GM18526 (cell line): ENCODE data around the gene ZNF770.

Experiments used
- POLR2A ChIP-seq: IDR thresholded peaks from 3 replicates; pipeline ENCODE4 v1.6.1; 2011; ENCODE audit not compliant: insufficient read length; ENCODE audit errors: extremely low read depth

The ZNF770 gene, protein sequence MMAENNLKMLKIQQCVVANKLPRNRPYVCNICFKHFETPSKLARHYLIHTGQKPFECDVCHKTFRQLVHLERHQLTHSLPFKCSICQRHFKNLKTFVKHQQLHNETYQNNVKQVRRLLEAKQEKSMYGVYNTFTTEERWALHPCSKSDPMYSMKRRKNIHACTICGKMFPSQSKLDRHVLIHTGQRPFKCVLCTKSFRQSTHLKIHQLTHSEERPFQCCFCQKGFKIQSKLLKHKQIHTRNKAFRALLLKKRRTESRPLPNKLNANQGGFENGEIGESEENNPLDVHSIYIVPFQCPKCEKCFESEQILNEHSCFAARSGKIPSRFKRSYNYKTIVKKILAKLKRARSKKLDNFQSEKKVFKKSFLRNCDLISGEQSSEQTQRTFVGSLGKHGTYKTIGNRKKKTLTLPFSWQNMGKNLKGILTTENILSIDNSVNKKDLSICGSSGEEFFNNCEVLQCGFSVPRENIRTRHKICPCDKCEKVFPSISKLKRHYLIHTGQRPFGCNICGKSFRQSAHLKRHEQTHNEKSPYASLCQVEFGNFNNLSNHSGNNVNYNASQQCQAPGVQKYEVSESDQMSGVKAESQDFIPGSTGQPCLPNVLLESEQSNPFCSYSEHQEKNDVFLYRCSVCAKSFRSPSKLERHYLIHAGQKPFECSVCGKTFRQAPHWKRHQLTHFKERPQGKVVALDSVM

DNA sequence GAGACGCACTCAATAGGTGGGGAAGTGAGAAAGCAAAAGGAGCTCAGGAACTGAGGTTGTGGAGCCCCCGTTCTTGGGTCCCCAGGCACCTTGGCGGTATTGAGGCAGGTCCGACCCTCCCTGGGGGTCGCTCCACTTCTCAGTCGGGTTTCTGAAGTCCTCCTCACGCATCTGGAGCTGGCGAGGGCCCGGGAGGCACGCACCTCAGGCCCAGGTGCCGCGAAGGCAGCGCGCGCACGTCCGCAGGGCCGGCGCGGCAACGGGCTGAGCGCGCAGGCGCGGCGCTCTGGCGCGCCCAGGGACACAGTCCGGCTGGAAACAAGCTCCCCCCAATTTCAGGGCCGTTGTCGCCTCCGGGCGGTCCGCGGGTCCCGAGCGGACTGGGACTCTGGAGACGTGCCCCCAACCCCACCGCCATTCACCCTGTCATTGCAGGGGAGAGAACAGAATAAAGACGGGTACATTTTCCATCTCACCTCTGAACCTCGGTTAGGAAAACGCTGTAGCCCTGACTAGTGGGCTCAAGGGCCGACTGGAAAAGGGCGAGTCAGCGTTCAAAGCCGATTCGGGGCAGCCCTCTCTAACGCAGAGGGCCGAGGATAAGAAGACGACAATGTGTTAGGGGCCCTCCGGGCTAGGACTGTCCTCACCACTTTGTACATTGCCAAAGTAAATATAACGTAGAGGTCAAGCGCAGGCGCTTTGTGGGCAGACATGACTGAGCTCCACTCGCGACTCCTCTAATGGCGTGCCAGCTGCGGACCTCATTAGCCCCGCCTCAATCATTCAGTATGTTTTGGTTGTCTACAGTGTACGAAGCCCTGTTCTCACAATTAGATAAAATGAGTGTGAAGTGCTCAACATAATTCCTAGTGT is at the start of gene ZNF770:
Gene ZNF770, minus strand, starts transcription at position 261 of the 876 bp plus-strand sequence. CDS start 4,853 bp downstream, outside the sequence.
- peak; percentile 97 for TF ChIP-seq POLR2A

DNA sequence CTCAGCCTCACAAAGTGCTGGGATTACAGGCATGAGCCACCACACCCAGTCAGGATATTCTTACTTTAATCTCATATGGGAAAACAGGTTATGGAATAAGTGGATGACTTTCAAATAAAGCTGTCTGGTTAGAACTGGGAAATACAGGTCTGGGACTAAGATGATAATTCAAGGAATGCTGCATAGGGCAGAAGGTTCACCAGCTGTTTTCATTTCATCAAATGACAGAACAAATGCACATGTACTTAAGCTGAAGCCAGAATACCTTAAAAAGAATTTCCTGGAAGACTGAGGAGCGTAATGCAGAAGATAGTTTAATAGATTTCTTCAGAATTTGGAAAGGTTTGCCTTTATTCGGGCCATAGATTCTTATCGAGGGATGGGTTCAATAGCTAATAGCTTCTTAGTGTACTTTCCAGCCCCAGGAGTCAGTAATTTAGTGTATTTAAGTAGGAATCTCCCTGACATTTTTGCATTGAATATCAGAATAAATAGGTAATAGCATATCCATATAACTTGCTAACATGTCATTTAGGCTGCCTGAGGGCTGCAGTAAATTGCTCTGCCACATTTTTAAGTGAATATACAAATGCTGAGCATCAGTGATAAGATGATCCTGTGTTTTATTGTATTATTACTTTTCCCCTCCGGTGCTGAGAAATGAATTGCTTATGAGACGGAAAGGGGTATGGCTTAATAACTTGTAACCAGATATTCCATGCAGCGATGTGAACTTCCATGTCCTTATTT is 40.3 kb upstream of the ZNF770 start:
- TF ChIP-seq POLR2A: no peak

DNA sequence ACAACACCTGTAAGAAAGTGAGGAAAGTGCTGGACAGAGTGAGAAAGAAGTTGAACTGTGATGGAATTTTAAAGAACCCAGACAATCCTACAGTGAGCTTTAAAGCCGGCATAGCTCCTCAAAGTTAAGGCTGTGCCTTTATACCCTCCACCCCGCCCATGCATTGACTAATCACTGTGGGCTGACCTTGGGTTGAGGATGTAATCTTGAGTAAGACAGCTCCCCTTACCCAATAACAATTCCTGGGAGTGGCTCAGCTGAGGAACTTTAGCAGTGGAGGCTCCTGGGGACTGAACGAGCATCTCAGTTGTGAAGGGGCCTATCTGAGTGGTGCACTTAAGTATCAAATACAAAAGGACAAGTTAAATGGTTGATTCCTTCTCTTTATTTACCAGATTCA is 35.7 kb upstream of the ZNF770 start:
- no peak for TF ChIP-seq POLR2A

DNA sequence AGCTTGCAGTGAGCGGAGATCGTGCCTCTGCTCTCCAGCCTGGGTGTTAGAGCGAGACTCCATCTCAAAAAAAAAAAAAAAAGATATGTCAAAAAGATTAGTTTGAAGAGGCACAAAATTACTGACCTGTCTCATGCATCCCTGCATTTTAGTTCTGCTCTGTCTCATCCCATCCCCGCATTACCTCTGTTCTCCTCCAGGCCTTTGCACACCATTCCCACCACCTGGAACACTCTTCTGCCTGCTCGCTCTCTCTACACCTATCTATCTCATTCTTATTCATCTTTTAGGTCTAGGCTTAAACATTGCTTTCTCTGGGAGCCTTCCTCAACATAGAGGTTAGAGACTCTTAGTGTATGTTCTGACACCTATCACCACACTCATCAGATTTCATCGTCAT is 32.9 kb upstream of the ZNF770 start:
- TF ChIP-seq POLR2A: no peak

DNA sequence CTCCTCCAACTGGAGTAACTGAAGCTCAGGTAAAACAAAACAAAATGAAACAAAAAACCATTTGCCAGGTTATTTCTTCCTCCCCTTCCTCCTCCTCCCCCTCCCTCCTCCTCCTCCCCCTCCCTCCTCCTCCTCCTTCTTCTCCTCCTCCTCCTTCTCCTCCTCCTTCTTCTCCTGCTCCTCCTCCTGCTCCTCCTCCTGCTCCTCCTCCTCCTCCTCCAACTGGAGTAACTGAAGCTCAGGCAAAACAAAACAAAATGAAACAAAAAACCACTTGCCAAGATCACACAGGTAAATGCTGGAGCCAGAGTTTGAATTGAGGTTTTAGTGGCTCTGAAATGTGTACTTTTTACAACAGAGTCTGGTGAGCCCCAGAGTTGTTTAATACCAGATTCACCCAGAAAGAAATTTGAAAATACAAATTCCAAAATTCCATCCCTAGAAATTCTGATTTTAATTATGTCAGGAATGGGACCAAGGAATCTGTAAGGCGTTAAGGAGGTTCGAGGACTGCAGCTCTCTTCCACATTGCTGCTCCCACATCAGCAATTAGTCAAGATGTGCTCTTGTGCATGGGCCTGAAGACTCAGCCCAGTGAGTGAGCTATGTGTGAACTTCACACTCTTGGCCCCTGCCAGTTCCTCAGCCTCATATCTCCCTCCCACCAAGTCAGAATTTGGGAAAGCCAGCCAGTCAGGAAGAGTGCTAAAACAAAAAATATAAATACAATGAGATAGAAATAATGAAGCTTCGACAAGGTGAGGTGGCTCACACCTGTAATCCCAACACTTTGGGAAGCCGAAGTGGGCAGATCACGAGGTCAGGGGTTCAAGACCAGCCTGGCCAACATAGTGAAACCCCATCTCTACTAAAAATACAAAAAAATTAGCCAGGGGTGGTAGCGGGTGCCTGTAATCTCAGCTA is 31.6 kb upstream of the ZNF770 start:
- no peak for TF ChIP-seq POLR2A

DNA sequence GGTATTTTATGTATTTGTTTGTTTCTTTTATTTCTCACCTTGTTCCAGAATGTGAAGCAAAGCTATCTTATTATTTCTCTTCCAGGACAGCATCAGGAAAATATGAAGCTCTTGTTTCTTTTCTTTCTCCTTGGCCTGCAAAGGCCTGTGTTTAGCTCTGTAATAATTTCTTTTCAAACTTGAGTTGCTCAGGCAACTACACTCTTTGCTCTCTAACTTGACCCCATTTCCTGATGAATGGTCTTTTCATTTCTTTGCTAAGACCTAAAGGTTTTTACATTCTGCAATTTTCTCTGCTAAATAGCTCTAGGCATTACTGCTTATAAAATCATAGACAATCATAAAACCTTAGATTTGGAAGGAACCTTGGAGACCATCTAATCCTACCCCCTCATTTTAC is 26.2 kb upstream of the ZNF770 start:
- no peak for TF ChIP-seq POLR2A

DNA sequence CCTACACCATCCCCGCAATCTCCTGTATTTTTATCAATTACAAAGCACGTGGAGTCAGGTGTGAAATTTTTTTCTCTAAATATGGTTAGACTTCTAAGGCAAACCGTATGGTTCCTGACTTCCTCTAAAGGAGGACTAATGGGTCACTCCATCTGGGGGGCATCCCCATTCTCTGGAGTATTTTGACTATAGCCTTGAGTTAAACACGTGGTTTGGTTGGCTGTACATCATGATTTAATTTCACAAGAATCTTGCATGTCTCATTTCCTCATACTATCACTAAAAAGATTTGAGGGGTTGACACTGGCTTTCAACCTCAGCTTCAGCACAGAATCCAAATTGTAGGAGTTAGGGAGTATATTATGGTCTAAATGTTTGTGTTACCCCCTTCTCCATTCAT is 25.3 kb upstream of the ZNF770 start:
- no peak for TF ChIP-seq POLR2A

DNA sequence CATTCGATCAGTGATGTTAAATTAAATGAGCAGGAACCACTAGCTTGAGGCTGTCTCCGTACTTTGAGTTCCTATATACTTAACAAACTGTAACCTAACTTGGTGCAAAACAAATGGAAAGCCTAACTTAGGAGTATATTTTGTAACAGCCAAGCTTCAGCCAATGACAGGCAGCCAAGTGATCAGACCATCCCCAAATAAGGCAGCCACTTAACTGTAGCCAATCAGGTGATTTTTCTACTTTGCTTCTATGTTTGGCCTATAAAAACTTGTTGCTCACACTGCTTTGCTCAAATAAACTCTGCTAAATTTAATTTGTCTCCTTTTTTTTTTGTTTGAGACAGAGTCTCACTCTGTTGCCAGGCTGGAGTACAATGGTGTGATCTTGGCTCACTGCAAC is 19.3 kb upstream of the ZNF770 start:
- no peak for TF ChIP-seq POLR2A

DNA sequence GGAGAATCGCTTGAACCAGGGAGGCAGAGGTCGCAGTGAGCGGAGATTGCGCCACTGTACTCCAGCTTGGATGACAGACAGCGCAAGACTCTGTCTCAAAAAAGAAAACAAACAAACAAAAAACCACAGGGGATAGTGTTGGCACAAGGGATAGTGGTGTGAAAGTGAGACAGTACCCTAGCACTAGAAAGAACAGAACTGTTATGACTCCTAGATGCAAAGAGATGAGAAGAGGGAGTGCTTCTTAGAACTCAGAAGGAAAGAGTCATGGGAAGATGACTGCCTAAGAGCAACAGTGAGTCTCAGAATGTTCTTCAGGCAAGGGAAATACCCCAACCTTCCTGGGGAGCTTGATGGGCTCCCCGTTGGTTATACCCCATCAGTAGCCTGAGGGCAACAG is 17.8 kb upstream of the ZNF770 start:
- TF ChIP-seq POLR2A: no peak

DNA sequence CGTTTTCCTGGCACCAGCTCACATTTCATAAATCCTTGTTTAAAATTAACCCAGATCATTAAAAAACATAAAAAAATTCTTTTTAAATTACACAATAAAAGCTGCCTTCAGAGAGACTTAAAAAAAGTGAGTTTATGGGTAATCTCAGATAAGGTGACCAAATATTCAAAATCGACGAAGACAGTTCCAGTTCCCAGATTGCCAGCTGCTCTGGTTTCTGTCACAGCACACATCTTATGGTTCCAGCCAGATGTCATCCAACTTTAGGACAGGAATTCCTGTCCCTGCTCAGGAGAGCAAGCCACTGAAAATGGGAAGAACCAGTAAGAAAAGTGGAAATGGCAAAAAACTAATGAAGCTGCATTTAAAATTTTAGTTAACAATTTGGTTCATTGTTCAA is 15.8 kb upstream of the ZNF770 start:
- no peak for TF ChIP-seq POLR2A

DNA sequence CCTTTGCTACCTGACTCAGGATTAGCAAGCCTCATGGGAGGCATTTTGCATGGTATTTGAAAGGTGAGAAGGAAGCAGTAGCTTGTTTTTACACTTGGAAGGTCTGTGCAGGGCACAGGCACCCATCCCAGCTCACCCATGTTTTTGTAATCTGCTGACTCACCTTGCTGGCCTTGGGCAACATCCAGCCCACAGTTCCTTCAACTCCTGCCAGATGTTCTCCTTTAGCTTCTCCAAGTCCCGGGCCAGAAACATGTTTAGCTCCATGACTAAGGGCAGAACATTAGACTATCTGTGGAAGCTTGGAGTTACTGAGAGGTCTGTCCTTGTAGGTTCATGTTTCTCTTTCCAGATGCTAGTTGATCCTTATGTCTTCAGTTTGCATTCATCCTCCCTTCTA is 12.4 kb upstream of the ZNF770 start:
- TF ChIP-seq POLR2A: no peak

DNA sequence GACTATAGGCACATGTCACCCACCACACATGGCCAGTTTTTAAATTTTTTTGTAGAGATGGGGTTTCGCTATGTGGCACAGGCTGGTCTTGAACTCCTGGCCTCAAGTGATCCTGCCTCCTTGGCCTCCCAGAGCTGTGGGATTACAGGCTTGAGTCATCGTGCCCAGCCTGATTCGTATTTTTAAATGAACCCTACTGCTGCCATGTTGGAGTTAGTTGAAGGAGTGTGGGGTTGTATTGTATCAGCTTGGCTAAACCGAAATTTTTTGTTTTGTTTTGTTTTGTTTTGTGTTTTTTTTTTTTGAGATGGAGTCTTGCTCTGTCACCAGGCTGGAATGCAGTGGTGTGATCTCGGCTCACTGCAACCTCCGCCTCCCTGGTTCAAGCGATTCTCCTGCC is 11.8 kb upstream of the ZNF770 start:
- TF ChIP-seq POLR2A: no peak

DNA sequence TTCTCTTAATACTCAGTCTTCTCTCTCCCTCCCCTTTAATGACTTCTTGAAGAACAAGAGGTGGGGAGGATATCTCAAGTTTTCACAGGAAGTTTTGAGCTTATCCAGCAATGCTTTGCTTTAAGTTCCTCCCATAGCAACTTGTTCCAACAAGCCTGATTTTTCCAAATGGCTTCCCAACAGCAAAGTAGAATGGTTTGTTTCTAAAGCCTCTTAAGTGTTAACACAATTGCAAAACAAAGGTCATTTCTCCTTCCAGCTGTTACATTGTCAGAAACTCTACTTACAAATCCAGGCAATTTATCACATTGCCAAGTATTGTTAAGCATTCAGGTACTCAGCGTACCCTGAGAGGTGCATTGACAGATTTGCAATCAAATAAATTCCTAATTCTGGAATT is 6.8 kb upstream of the ZNF770 start:
- TF ChIP-seq POLR2A: no peak

DNA sequence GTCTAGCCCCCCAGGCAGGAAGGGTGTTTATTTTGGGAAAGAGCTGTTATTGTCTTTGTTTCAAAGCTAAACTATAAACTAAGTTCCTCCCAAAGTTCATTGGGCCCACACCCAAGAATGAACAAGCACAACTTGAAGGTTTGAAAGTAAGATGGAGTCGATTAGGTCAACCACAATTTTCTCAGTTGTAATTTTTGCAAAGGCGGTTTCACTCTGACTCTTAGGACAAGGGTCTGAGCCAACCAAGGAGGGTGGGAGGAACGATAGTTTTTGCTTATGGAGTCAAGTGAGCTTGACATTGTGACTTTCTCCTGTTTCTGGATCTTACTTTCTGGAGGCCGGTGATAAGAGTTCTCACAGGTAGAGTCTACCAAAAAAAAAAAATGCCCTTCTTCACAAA is 5.8 kb upstream of the ZNF770 start:
- no peak for TF ChIP-seq POLR2A
